Ovary (tissue), 9 donors: Measurements from ENCODE around the gene CMTM1. TPM values are rescaled to one million over a fixed set of nuclear protein-coding genes. Genes with fewer than 3 reads are reported as not detected.

Source experiments
- DNase-seq, 5 donors: peaks; one replicate each; pipeline ENCODE4 v3.0.0-alpha.2; 2019 to 2020
- H3K27ac ChIP-seq, 2 donors: fragments of 200-600 bp; one replicate each; pipeline versions ENCODE4 v1.5.1 to v1.8.0; 2019 to 2022
- H3K27me3 ChIP-seq: fragments of 200-600 bp; one replicate; pipeline ENCODE4 v1.8.0; 2022
- H3K36me3 ChIP-seq: fragments of 200-600 bp; sonication (generic); one replicate; pipeline ENCODE4 v1.5.1; 2019
- H3K4me1 ChIP-seq: one replicate; pipeline ENCODE4 v1.8.1; 2013; ENCODE audit warnings: mild to moderate bottlenecking, moderate library complexity; ENCODE audit not compliant: insufficient read depth
- H3K4me3 ChIP-seq: fragments of 200-600 bp; sonication (generic); one replicate; pipeline ENCODE4 v1.5.1; 2017
- H3K9me3 ChIP-seq, 2 donors: fragments of 200-600 bp in 1 of 2; sonication (generic) in 1 of 2; one replicate each; pipeline versions ENCODE4 v1.5.1 to v1.8.1; 2013 to 2019; ENCODE audit warnings: mild to moderate bottlenecking in 1 of 2, moderate library complexity in 1 of 2
- CTCF ChIP-seq, 3 donors: fragments of 450-650 bp in 2 of 3; fragments of 200-600 bp in 1 of 3; IDR thresholded peaks; one replicate each; pipeline versions ENCODE4 v1.5.1 to v1.8.0; 2016 to 2022; ENCODE audit warnings: antibody characterized with exemption in 3 of 3, mild to moderate bottlenecking in 1 of 3
- EP300 ChIP-seq: sonication (generic); formaldehyde crosslinking; IDR thresholded peaks from one replicate; pipeline ENCODE4 v1.6.1; 2017; ENCODE audit warnings: antibody characterized with exemption
- POLR2A ChIP-seq: fragments of 450-650 bp; IDR thresholded peaks from one replicate; pipeline ENCODE4 v1.6.1; 2017; ENCODE audit warnings: antibody characterized with exemption, mild to moderate bottlenecking, moderate library complexity
- WGBS, 3 donors: extraction: QIAGEN DNeasy Blood & Tissue Kit in 1 of 3; methylation state at CpG; one replicate each; pipeline versions ENCODE4 v1.1.5 to v1.1.7; 2013 to 2017; 5-methylcytosine and 5-hydroxymethylcytosine counted together
- intact Hi-C, 4 donors: fragments of 100-400 bp; cut with DNase I; formaldehyde crosslinking; loops; one replicate each; pipeline versions ENCODE4 v1.11.0 to v1.15.1; 2022 to 2023
- polyA plus RNA-seq, 2 donors: library from polyadenylated mRNA; stranded (reverse); fragments of 200-250 nt in 1 of 2; fragments of 350-450 nt in 1 of 2; fragmentation: Illumina TruSeq in 1 of 2; extraction: RNeasy Lipid Tissue Mini Kit (QIAGEN cat#74804) in 1 of 2; gene quantifications; one replicate each; pipeline ENCODE4 v1.2.3, GENCODE V29; 2013 to 2014
- total RNA-seq, 7 donors: library from RNA; depleted of rRNA in 2 of 7; stranded (reverse); fragments of >200 nt in 2 of 7; fragmentation: NEBNext Ultra II Directional in 3 of 7; extraction: Animal tissue kit (Norgen Biotek cat#: 25700) in 3 of 7; gene quantifications; one replicate each; pipeline versions ENCODE4 v1.1.0 to v1.2.4, GENCODE V29; 2016 to 2023
- donor health status: DM: no; HTN: no; CAD: no; lungs with moderate emphysema.
- donor health status: DM: no; HTN: no; CAD: no.
- donor health status: Bipolar disorder and iron deficiency.
- donor health status: DM: yes; HTN: yes; CAD: no.
- donor health status: DM: no; HTN: no; CAD: no.
- donor health status: DM: yes; HTN: yes; CAD: no.

CMTM1 gene
- total and polyA plus RNA-seq, 9 donors, result 0.22 to 7.1 (median 3.6) TPM

GRCh38 chr16:66537236-66537635 lies 29.0 kb upstream of the CMTM1 start:
- H3K4me3 ChIP-seq, result no peak overlapping the region
- whole genome bisulfite sequencing, 3 donors, result 91 to 97% (median 96%) methylated on average over 2 of the region's 2 CpGs
- no peak for DNase-seq
- H3K9me3 ChIP-seq, result no peaks in the 10 kb centered on the region
- H3K4me1 ChIP-seq, result no peaks in the 10 kb centered on the region
- no peak overlapping the region for H3K27ac ChIP-seq
- intact Hi-C loops, result no loop called here
- H3K36me3 ChIP-seq, result no peaks in the 10 kb centered on the region
- H3K27me3 ChIP-seq, result no peaks in the 10 kb centered on the region
- TF ChIP-seq CTCF (IDR thresholded peaks at IDR 0.05) (no peak), EP300 (no peak), POLR2A (no peak)

GRCh38 chr16:66538910-66539309 lies 27.3 kb upstream of the CMTM1 start:
- Histone ChIP-seq H3K27me3 (no peaks in the 10 kb centered on the region), H3K9me3 (no peaks in the 10 kb centered on the region), H3K4me3 (no peak overlapping the region), H3K36me3 (no peaks in the 10 kb centered on the region), H3K27ac (no peak overlapping the region), H3K4me1 (no peaks in the 10 kb centered on the region)
- intact Hi-C loops, result no loop called here
- TF ChIP-seq EP300, result no peak
- no peak for TF ChIP-seq POLR2A
- no peak for TF ChIP-seq CTCF (IDR thresholded peaks at IDR 0.05)
- DNase-seq, result no peak
- 85 to 97% (median 89%) methylated on average over 5 of the region's 5 CpGs for WGBS, 3 donors

- no peak for DNase-seq
- intact Hi-C loops, result no loop called here
- H3K4me1 ChIP-seq, result no peaks in the 10 kb centered on the region
- 72 to 81% (median 77%) methylated on average over 3 of the region's 3 CpGs for WGBS, 3 donors
- H3K27ac ChIP-seq, result no peak overlapping the region
- no peaks in the 10 kb centered on the region for H3K36me3 ChIP-seq
- H3K9me3 ChIP-seq, result no peaks in the 10 kb centered on the region
- no peaks in the 10 kb centered on the region for H3K27me3 ChIP-seq
- TF ChIP-seq EP300, result no peak
- TF ChIP-seq POLR2A, result no peak
- TF ChIP-seq CTCF (IDR thresholded peaks at IDR 0.05), result no peak
- H3K4me3 ChIP-seq, result no peak overlapping the region
Measured at GRCh38 chr16:66539623-66540469, 26.4 kb upstream of the CMTM1 start.

- WGBS, 3 donors, result 76 to 79% (median 77%) methylated on average over 18 of the region's 18 CpGs
- intact Hi-C loops, result no loop called here
- TF ChIP-seq CTCF (IDR thresholded peaks at IDR 0.05), result no peak
- TF ChIP-seq POLR2A, result no peak
- Histone ChIP-seq H3K4me1 (no peaks in the 10 kb centered on the region), H3K4me3 (no peak overlapping the region), H3K36me3 (no peaks in the 10 kb centered on the region), H3K27ac (no peak overlapping the region), H3K9me3 (no peaks in the 10 kb centered on the region), H3K27me3 (no peaks in the 10 kb centered on the region)
- DNase-seq, result no peak
Measured at GRCh38 chr16:66541388-66542355, 24.6 kb upstream of the CMTM1 start.
